H1 (cell line): ENCODE data around the gene OR10X1. TPM values are rescaled to one million over a fixed set of nuclear protein-coding genes. Genes with fewer than 3 reads are reported as not detected.

Source experiments
- CHD7 ChIP-seq: fragments of 300-600 bp; sonication (generic); IDR thresholded peaks from 2 replicates; pipeline ENCODE4 v1.7.1; 2012; ENCODE audit warnings: low read length, moderate library complexity, mild to moderate bottlenecking, inconsistent platforms; ENCODE audit not compliant: insufficient replicate concordance
- polyA plus RNA-seq, 7 experiments: library from polyadenylated mRNA; depleted of rRNA in 3 of 7; stranded (reverse) in 5 of 7; unstranded in 2 of 7; fragments of >200 nt in 5 of 7; fragments of 200-250 nt in 2 of 7; gene quantifications; 1 replicate in 5 of 7; 2 replicates in 1 of 7; 4 replicates in 1 of 7; pipeline versions ENCODE4 v1.2.1 to v1.2.3, GENCODE V29; 2011 to 2013; ENCODE audit warnings: missing spikeins in 2 of 7, mixed read lengths in 2 of 7
- total RNA-seq: library from RNA; stranded (reverse); fragmentation: NEBNext Ultra II Directional; extraction: Animal tissue kit (Norgen Biotek cat#: 25700); gene quantifications from 2 replicates; pipeline ENCODE4 v1.2.1, GENCODE V29; 2021

OR10X1 gene
- total and polyA plus RNA-seq, 2 of the 8 experiments (the other 6 are each of a cell fraction or from before 2014, with no cell fraction given), result not detected

- TF ChIP-seq CHD7, result no peak
- TF ChIP-seq, all 59 proteins: peak for 0
Observed at GRCh38 chr1:158534496-158534895, 45.2 kb downstream of the OR10X1 start (continued).
